HCT116 (cell line): ENCODE results near the gene EMP2. TPM values are rescaled to one million over a fixed set of nuclear protein-coding genes. Genes with fewer than 3 reads are reported as not detected.

Source experiments
- ATAC-seq: fragments of 200-7000 bp; cut with Tn5 transposase; 2 replicates; pipeline ENCODE4 v1.9.1; 2020; ENCODE audit warnings: mild to moderate bottlenecking, moderate library complexity
- BruUV-seq: library from RNA; stranded (reverse); fragments of 400-500 nt; replicated peaks from 2 replicates; lab custom pipeline; 2021; lab: Mats Ljungman, UMichigan
- CTCF ChIA-PET: fragments of 300-600 bp; sonication (Branson Sonifier 250); formaldehyde crosslinking; loops from one replicate; lab custom pipeline; 2021; ENCODE audit warnings: antibody characterized with exemption; lab: Charles Lee
- POLR2A ChIA-PET: fragments of 300-600, 350-600 bp; sonication (Branson Sonifier 250); formaldehyde crosslinking; loops from one replicate; lab custom pipeline; 2021; ENCODE audit warnings: antibody characterized with exemption; lab: Charles Lee
- RAD21 ChIA-PET, 2 experiments: fragments of 300-600 bp; sonication (Branson Sonifier 250); formaldehyde crosslinking; loops; one replicate each; lab custom pipeline; 2023; ENCODE audit warnings: low total read pairs in 2 of 2; ENCODE audit not compliant: uncharacterized antibody in 2 of 2, unreplicated experiment in 2 of 2, low non-redundant PET in 1 of 2; lab: Charles Lee
- DNase-seq: peaks from one replicate; pipeline ENCODE4 v3.0.0-alpha.2; 2010; ENCODE audit warnings: low read depth, low spot score
- H2AFZ ChIP-seq: fragments of 200-600 bp; shearing (Covaris generic), sonication (generic); 2 replicates; pipeline ENCODE4 v1.6.1; 2017; ENCODE audit warnings: low read depth, mixed run types, mixed read lengths, antibody characterized with exemption, low read length; ENCODE audit not compliant: poor library complexity, severe bottlenecking
- H3K27ac ChIP-seq: 2 replicates; pipeline ENCODE4 v1.5.1; 2012; ENCODE audit warnings: low read depth, low read length
- H3K27me3 ChIP-seq: fragments of 200-600 bp; sonication (generic); 2 replicates; pipeline ENCODE4 v1.6.1; 2016; ENCODE audit warnings: mixed run types, low read length, mixed read lengths; ENCODE audit not compliant: insufficient read depth
- H3K36me3 ChIP-seq, 2 experiments: fragments of 200-500 bp in 1 of 2; fragments of 200-600 bp in 1 of 2; sonication (Bioruptor generic) in 1 of 2; sonication (generic) in 1 of 2; 2 replicates each; pipeline versions ENCODE4 v1.5.1 to v1.6.1; 2014 to 2016; ENCODE audit warnings: low read length in 2 of 2, inconsistent platforms in 1 of 2, mixed read lengths in 1 of 2, mixed run types in 1 of 2; ENCODE audit not compliant: insufficient read depth in 2 of 2, control insufficient read depth in 1 of 2
- H3K4me1 ChIP-seq, 2 experiments: fragments of 200-600 bp in 1 of 2; sonication (generic) in 1 of 2; 2 replicates each; pipeline versions ENCODE4 v1.5.1 to v1.6.1; 2012 to 2017; ENCODE audit warnings: low read length in 2 of 2, inconsistent platforms in 1 of 2, mild to moderate bottlenecking in 1 of 2, mixed read lengths in 1 of 2, mixed run types in 1 of 2, moderate library complexity in 1 of 2; ENCODE audit not compliant: insufficient read depth in 2 of 2, control insufficient read depth in 1 of 2
- H3K4me2 ChIP-seq: fragments of 200-600 bp; sonication (generic); 2 replicates; pipeline ENCODE4 v1.6.1; 2017; ENCODE audit warnings: mixed run types, low read length, mixed read lengths
- H3K4me3 ChIP-seq, 2 experiments: fragments of 200-600 bp in 1 of 2; sonication (generic) in 1 of 2; replicated peaks in 1 of 2; 2 replicates each; pipeline ENCODE4 v1.5.1; 2011 to 2016; ENCODE audit warnings: low read length in 2 of 2, control low read depth in 1 of 2, low read depth in 1 of 2, mild to moderate bottlenecking in 1 of 2, mixed read lengths in 1 of 2, mixed run types in 1 of 2
- H3K79me2 ChIP-seq: fragments of 200-600 bp; sonication (generic); 2 replicates; pipeline ENCODE4 v1.6.1; 2017; ENCODE audit warnings: mild to moderate bottlenecking, mixed run types, low read length, moderate library complexity, mixed read lengths; ENCODE audit not compliant: insufficient read depth
- H3K9ac ChIP-seq: fragments of 200-600 bp; sonication (generic); 2 replicates; pipeline ENCODE4 v1.6.1; 2016; ENCODE audit warnings: low read length, mixed read lengths
- H3K9me2 ChIP-seq: fragments of 200-600 bp; sonication (generic), shearing (Covaris generic); 2 replicates; pipeline ENCODE4 v1.6.1; 2017; ENCODE audit warnings: mixed run types, mild to moderate bottlenecking, moderate library complexity; ENCODE audit not compliant: insufficient read depth
- H3K9me3 ChIP-seq, 2 experiments: fragments of 200-500 bp in 1 of 2; fragments of 200-600 bp in 1 of 2; sonication (Bioruptor generic) in 1 of 2; sonication (generic) in 1 of 2; 2 replicates each; pipeline ENCODE4 v1.6.1; 2014 to 2017; ENCODE audit warnings: low read length in 2 of 2, mixed read lengths in 2 of 2, inconsistent platforms in 1 of 2, low read depth in 1 of 2, mild to moderate bottlenecking in 1 of 2, mixed run types in 1 of 2, moderate library complexity in 1 of 2; ENCODE audit not compliant: control insufficient read depth in 1 of 2, insufficient read depth in 1 of 2
- H4K20me1 ChIP-seq: fragments of 200-600 bp; sonication (generic), shearing (Covaris generic); 2 replicates; pipeline ENCODE4 v1.6.1; 2017; ENCODE audit warnings: mixed run types, mild to moderate bottlenecking, moderate library complexity; ENCODE audit not compliant: insufficient read depth
- CBX3 ChIP-seq: IDR thresholded peaks from 2 replicates; pipeline ENCODE4 v1.6.1; 2012; ENCODE audit warnings: low read depth
- EGR1 ChIP-seq: IDR thresholded peaks from 2 replicates; pipeline ENCODE4 v1.6.1; 2012; ENCODE audit warnings: low read depth
- ELF1 ChIP-seq: IDR thresholded peaks from 2 replicates; pipeline ENCODE4 v1.6.1; 2012; ENCODE audit warnings: low read depth, borderline replicate concordance
- EZH2phosphoT487 ChIP-seq: fragments of 200-600 bp; IDR thresholded peaks from 2 replicates; pipeline ENCODE4 v1.6.1; 2018; ENCODE audit warnings: antibody characterized with exemption, borderline replicate concordance
- POLR2A ChIP-seq: IDR thresholded peaks from 2 replicates; pipeline ENCODE4 v1.7.0; 2011; ENCODE audit warnings: borderline replicate concordance; ENCODE audit not compliant: insufficient read depth, insufficient read length; ENCODE audit errors: extremely low read depth
- POLR2AphosphoS5 ChIP-seq: IDR thresholded peaks from 2 replicates; pipeline ENCODE4 v1.6.1; 2011; ENCODE audit warnings: mild to moderate bottlenecking, low read depth, low read length, moderate library complexity
- SIN3A ChIP-seq: IDR thresholded peaks from 2 replicates; pipeline ENCODE4 v1.6.1; 2012; ENCODE audit warnings: low read depth
- SP1 ChIP-seq: IDR thresholded peaks from 2 replicates; pipeline ENCODE4 v1.6.1; 2012; ENCODE audit warnings: low read depth
- SRF ChIP-seq: IDR thresholded peaks from 2 replicates; pipeline ENCODE4 v1.6.1; 2012; ENCODE audit warnings: low read depth
- TCF7L2 ChIP-seq: IDR thresholded peaks from 2 replicates; pipeline ENCODE4 v1.7.0; 2011; ENCODE audit warnings: borderline replicate concordance, inconsistent platforms; ENCODE audit not compliant: insufficient read depth, insufficient read length; ENCODE audit errors: extremely low read depth
- YY1 ChIP-seq: IDR thresholded peaks from 2 replicates; pipeline ENCODE4 v1.6.1; 2011; ENCODE audit warnings: low read length, low read depth, moderate library complexity, mild to moderate bottlenecking; ENCODE audit not compliant: insufficient replicate concordance; ENCODE audit errors: extremely low read depth
- ZFX ChIP-seq: fragments of 450-650 bp; IDR thresholded peaks from 2 replicates; pipeline ENCODE4 v1.6.1; 2017
- ZNF274 ChIP-seq: fragments of 200-500 bp; sonication (Bioruptor generic); IDR thresholded peaks from 2 replicates; pipeline ENCODE4 v1.6.1; 2014; ENCODE audit warnings: mild to moderate bottlenecking, low read depth, low read length, inconsistent platforms
- intact Hi-C: fragments of 100-400 bp; cut with micrococcal nuclease; formaldehyde crosslinking; loops from 2 replicates; pipeline ENCODE4 v1.10.0; 2022
- total RNA-seq: library from RNA; stranded (reverse); gene quantifications from one replicate; pipeline ENCODE4 v1.2.1, GENCODE V29; 2021; ENCODE audit not compliant: unreplicated experiment
- TF ChIP-seq, protein P1 (sequence below): IDR thresholded peaks from 2 replicates; pipeline ENCODE4 v1.6.1; 2012
- TF ChIP-seq, protein P2 (sequence below): IDR thresholded peaks from 2 replicates; pipeline ENCODE4 v1.6.1; 2012; ENCODE audit warnings: low read depth

EMP2 gene
- total RNA-seq, 1 experiment from 2014 or later, result 32.6 TPM

GRCh38 chr16:10554569-10554968 is 25.8 kb downstream of the EMP2 start:
- Histone ChIP-seq H3K9me2 (no peaks in the 10 kb centered on the region), H3K27ac (no peak overlapping the region), H3K9ac (no peak overlapping the region), H3K36me3 (no peaks in the 10 kb centered on the region), H2AFZ (no peak overlapping the region), H3K27me3 (no peaks in the 10 kb centered on the region), H3K4me2 (no peak overlapping the region), H3K9me3 (no peaks in the 10 kb centered on the region), H3K79me2 (no peaks in the 10 kb centered on the region), H3K4me3 (no peak overlapping the region), H4K20me1 (no peaks in the 10 kb centered on the region), H3K4me1 (no peaks in the 10 kb centered on the region)
- ATAC-seq, result no peak
- no TSS peak for BruUV-seq
- CTCF ChIA-PET, result no interaction called here
- DNase-seq, result no peak
- POLR2A ChIA-PET, result no interaction called here
- intact Hi-C loops, result no loop called here
- RAD21 ChIA-PET, result no interaction called here
- no peak for TF ChIP-seq POLR2AphosphoS5
- no peak for TF ChIP-seq YY1
- no peak for TF ChIP-seq ZNF274
- TF ChIP-seq, protein P1, sequence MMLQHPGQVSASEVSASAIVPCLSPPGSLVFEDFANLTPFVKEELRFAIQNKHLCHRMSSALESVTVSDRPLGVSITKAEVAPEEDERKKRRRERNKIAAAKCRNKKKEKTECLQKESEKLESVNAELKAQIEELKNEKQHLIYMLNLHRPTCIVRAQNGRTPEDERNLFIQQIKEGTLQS, result no peak
- no peak for TF ChIP-seq SIN3A
- TF ChIP-seq, protein P2, sequence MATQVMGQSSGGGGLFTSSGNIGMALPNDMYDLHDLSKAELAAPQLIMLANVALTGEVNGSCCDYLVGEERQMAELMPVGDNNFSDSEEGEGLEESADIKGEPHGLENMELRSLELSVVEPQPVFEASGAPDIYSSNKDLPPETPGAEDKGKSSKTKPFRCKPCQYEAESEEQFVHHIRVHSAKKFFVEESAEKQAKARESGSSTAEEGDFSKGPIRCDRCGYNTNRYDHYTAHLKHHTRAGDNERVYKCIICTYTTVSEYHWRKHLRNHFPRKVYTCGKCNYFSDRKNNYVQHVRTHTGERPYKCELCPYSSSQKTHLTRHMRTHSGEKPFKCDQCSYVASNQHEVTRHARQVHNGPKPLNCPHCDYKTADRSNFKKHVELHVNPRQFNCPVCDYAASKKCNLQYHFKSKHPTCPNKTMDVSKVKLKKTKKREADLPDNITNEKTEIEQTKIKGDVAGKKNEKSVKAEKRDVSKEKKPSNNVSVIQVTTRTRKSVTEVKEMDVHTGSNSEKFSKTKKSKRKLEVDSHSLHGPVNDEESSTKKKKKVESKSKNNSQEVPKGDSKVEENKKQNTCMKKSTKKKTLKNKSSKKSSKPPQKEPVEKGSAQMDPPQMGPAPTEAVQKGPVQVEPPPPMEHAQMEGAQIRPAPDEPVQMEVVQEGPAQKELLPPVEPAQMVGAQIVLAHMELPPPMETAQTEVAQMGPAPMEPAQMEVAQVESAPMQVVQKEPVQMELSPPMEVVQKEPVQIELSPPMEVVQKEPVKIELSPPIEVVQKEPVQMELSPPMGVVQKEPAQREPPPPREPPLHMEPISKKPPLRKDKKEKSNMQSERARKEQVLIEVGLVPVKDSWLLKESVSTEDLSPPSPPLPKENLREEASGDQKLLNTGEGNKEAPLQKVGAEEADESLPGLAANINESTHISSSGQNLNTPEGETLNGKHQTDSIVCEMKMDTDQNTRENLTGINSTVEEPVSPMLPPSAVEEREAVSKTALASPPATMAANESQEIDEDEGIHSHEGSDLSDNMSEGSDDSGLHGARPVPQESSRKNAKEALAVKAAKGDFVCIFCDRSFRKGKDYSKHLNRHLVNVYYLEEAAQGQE, result no peak
- no peak for TF ChIP-seq SRF
- no peak for TF ChIP-seq EZH2phosphoT487
- no peak for TF ChIP-seq SP1
- no peak for TF ChIP-seq CBX3
- no peak for TF ChIP-seq POLR2A
- no peak for TF ChIP-seq ELF1
- TF ChIP-seq ZFX, result no peak
- TF ChIP-seq EGR1, result no peak
- no peak for TF ChIP-seq TCF7L2
